Right lobe of liver (tissue), 4 donors: ENCODE data around the gene SLC11A1.

Source experiments
- CTCF ChIP-seq, 4 donors: fragments of 200-600 bp in 3 of 4; fragments of 450-650 bp in 1 of 4; IDR thresholded peaks; one replicate each; pipeline versions ENCODE4 v1.5.1 to v1.8.0; 2016 to 2022; ENCODE audit warnings: antibody characterized with exemption in 4 of 4, mild to moderate bottlenecking in 2 of 4
- POLR2A ChIP-seq: fragments of 450-650 bp; IDR thresholded peaks from one replicate; pipeline ENCODE4 v1.6.1; 2017; ENCODE audit warnings: antibody characterized with exemption, mild to moderate bottlenecking
- donor health status: DM: no; HTN: no; CAD: no.
- donor health status: DM: no; HTN: no; CAD: no.
- donor health status: DM: no; HTN: yes; CAD: no.

DNA sequence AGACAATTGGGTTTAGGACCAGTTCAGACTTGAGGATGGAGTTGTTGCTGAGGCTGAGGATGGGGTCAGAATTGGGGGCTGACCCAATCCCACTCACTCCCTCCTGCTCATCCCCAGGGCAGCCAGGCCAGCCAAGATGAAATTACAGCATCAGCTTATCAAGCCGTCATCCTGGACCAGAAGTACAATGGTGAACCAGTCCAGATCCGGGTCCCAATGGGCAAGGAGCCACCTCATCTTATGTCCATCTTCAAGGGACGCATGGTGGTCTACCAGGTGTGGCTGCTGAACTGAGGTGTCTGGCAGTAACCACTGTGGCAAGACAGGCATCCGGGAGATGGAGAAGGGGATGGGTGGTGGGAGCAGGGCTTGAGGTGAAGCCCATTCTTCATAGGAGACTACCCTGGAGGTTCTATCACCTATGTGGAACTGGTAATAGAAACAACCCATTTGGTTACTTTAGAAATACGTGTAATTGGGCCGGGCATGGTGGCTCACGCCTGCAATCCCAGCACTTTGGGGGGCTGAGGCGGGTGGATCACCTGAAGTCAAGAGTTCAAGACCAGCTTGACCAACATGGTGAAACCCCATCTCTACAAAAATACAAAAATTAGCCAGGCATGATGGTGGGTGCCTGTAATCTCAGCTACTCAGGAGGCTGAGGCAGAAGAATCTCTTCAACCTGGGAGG, 50.7 kb downstream of the SLC11A1 start:
- TF ChIP-seq CTCF (IDR thresholded peaks at IDR 0.05) (no peak), POLR2A (no peak)
